GM19372 (cell line): ENCODE data around the gene UPK1B.
"Not testable (repeated sequence)": the region's sequence is repeated elsewhere in the genome, so short reads cannot be mapped to it uniquely, and the experiment has no call there.

Source experiments
- ATAC-seq: cut with Tn5 transposase; IDR thresholded peaks from one replicate; pipeline ENCODE4 v1.9.1; 2021; ENCODE audit warnings: mild to moderate bottlenecking, low read depth, moderate library complexity; ENCODE audit not compliant: unreplicated experiment

The UPK1B gene

GRCh38 chr3:119220970-119221667 is 47.7 kb downstream of the UPK1B start:
- ATAC-seq, result no peak

GRCh38 chr3:119221779-119222320 is 48.5 kb downstream of the UPK1B start:
- no peak for ATAC-seq

- no peak for ATAC-seq
Measured at GRCh38 chr3:119222391-119222790, 49.0 kb downstream of the UPK1B start.

- no peak for ATAC-seq
Measured at GRCh38 chr3:119223511-119223910, 50.1 kb downstream of the UPK1B start.

- ATAC-seq, result no peak
Measured at GRCh38 chr3:119225121-119225520, 51.7 kb downstream of the UPK1B start.

- ATAC-seq, result no peak
Measured at GRCh38 chr3:119227070-119227850, 53.9 kb downstream of the UPK1B start.

GRCh38 chr3:119228373-119229145 is 55.2 kb downstream of the UPK1B start:
- no peak for ATAC-seq

GRCh38 chr3:119229190-119229589 is 55.8 kb downstream of the UPK1B start:
- ATAC-seq, result no peak

- ATAC-seq, result no peak
Measured at GRCh38 chr3:119230071-119230470, 56.7 kb downstream of the UPK1B start.

GRCh38 chr3:119230745-119231144 is 57.3 kb downstream of the UPK1B start:
- no peak for ATAC-seq

- no peak for ATAC-seq
Measured at GRCh38 chr3:119234610-119235009, 61.2 kb downstream of the UPK1B start.

GRCh38 chr3:119235151-119235550 is 61.8 kb downstream of the UPK1B start:
- no peak for ATAC-seq

GRCh38 chr3:119236756-119237155 is 63.4 kb downstream of the UPK1B start:
- ATAC-seq, result no peak

- ATAC-seq, result no peak
Measured at GRCh38 chr3:119237299-119237698, 63.9 kb downstream of the UPK1B start.

- ATAC-seq, result no peak
Measured at GRCh38 chr3:119238363-119238762, 65.0 kb downstream of the UPK1B start.

- ATAC-seq, result no peak
Measured at GRCh38 chr3:119239206-119239820, 65.9 kb downstream of the UPK1B start.

GRCh38 chr3:119240101-119240590 is 66.7 kb downstream of the UPK1B start:
- peak; percentile 15 for ATAC-seq

GRCh38 chr3:119240591-119241434 is 67.4 kb downstream of the UPK1B start, which contains the start of gene B4GALT4:
Gene B4GALT4 (minus strand): TSS chr3:119240878. CDS start chr3:119230099, 10,779 bp downstream.
- peak; percentile 80 for ATAC-seq

GRCh38 chr3:119242387-119243057 is 69.1 kb downstream of the UPK1B start:
- ATAC-seq, result not testable (repeated sequence)
